Activated CD4-positive, alpha-beta T cell treated with anti-CD3 and anti-CD28 coated beads for 48 hours (primary cell): ENCODE measurements around the gene LGALS3BP.
"Not testable (repeated sequence)": the region's sequence is repeated elsewhere in the genome, so short reads cannot be mapped to it uniquely, and the experiment has no call there.

ENCODE experiments used
- DNase-seq: peaks from one replicate; pipeline ENCODE4 v3.0.0-alpha.2; 2020

The LGALS3BP gene

DNA sequence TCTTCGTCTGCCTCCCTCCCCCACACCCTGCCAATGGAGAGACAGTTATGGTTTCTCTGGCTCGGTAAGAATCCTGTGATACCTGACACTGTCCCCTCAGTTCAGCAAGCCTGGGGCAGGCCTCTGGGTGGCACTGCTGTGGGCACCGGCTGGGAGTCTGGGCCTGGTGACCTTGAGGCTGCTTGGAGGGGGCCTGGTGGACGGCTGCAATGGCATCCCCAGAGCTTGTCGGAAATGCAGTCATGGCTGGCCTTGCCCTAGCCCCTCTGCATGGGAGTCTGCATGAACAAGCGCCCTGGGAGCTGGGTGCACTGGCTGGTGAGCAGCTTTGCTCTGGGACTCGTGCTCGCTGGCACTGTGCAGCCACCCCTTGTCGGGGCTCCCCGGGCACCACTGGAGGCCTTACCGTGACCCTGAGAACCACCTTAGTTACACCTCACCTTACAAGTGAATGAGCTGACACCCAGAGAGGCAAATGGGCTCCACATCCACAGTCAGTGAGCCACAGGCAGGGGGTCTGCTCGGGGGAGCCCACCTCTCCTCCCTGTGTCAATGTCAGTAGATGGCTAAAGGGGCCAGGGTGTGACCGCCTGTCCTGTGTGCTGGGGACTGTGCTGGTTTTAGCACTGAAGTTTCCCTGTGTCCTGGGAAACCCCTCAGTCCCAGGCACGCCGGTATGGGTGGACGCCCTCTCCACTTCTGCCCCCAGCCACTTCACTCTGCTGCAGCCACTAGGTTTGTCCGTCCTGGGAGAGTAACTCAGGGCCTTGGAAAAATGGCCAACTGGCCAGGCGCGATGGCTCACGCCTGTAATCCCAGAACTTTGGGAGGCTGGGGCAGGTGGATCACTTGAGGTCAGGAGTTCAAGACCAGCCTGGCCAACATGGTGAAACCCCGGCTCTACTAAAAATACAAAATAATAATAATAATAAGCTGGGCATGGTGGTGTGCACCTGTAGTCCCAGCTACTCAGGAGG lies 1.4 kb downstream of the LGALS3BP start:
- DNase-seq, result no peak

DNA sequence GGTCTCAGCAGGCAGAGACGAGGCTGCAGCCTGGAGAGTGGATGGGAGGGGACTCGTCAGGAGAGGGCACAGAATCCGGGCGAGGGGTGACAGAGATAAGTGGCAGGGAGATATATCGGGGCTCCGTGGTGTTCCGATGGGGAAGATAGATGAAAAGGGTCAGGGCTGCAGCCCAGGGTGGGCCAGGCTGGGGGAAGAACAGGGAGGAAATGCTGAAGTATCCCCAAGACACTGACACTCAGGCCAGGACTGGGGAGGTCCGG lies 2.1 kb downstream of the LGALS3BP start:
- no peak for DNase-seq

DNA sequence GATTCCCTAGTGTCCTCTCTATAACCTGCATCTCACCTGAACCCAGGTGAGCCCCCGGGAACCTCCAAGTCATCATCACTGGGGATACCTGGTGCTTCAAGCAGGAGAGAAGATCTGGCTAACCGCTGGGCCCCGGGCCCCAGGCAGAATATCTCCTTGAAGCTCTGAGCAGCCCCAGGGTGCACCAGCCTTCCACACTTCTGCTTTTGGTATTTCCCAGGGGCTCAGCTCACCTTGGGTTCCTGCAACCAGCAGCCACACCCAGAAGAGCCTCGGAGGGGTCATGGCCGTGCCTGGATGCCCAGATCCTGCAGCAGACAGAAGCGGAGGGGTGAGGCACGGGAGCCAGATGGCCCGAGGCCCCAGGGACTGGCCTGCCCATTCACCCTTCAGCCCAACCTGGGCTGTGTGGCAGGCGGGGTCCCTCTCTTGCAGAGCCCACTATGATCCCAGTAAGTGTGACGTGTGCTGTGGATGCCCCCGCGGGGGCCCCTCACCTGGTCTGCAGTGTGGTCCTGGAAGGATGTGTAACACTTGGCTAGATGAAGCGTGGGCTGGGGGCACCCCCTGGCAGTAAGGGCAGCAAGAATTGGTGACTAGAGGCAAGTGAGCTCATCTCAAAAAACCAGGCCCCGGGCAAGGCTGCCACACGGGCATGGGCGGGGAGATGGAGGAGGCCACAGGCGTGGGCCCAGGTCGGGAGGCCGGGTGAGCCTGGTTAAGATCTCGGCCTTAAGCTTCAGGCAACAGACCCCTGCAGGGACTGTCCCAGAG lies 2.6 kb downstream of the LGALS3BP start:
- DNase-seq, result no peak

DNA sequence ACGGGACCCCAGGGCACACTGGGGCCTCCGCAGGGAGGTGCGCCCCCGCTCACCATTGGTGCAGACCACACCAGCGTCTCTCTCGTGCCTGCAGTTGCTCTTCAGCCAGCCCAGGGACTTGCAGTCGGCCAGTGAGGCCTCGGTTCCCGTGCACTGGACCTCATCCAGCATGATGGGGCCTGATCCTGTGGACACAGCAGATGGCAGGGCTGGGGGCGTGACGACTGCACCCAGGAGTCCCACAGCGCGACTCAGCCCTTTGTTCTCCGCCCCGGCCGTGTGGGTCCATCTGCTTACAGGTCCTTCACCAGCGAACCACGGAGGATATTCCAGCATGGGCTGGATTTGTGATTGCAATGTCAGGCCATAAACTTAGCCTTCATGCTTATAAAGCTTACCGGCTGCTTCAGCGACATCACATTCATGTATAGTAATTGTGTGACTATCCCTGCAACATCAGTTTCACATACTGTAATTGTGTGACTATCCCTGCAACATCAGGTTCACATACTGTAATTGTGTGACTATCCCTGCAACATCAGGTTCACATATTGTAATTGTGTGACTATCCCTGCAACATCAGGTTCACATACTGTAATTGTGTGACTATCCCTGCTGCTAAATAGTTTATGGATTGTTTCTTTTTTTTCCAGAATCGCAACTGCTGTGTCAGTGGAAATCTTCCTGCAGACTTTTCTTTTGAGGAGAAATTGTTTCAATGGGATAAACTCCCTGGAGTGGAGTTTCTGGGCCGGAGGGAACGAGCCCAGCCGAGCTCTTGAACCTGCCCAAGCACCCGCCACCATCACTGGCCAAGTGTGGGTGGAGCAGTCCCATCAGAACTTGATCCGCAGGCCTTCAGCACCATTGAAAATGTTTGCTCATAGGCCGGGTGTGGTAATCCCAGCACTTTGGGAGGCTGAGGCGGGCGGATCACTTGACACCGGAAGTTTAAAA lies 4.8 kb downstream of the LGALS3BP start:
- DNase-seq, result no peak

DNA sequence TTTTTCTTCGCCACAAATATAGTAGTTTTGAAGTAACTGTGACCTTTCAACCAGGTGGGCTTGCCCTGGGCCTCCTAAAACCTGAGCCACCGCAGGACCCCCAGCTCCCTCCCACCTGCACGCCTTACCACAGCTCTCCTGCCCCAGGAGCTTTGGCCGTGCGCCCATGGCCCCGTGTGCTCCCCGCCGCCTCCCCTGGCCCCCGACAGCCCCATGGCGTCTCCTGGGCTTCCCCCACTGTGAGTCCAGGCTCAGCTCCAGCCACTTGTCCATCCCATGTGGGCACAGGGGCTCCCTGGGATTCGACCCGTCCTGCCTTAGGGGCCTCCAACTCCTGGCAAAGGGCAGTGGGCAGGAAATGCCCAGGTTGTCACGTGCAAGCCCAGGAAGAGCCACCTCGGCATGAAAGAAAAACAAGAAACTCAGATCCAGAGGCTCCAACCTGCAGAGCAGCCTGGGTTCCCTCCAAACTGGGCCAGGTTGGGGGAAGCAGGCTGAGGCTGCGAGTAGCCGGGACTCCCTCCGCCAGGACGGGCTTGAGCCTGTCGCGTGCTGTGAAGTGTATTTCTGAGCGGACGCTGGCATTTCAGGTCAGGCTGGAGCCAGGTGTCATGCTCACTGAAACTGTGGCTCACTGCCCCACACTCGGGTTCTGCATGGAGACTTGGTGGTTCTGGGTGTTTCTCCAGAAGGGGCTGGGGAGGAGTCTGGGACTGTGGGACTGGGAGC lies 5.8 kb downstream of the LGALS3BP start:
- DNase-seq, result no peak

DNA sequence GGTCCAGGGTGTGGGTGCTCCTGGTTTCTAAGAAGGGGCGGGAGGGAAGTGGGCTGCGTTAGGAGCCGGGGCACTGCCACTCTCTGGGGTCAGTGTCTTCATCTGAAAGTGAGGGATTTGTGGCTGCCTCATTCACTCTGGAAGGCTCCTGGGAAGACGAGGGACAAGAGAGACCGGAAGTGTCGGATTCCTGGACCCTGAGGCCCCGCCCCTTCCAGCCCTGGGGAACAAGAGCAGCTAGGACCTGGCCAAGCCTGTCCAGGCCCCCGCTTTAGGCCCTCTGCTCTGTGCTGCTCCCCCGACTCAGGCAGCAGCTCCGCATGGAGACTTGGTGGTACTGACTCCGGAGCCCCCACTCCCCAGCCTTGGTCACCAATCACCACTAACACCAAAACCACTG lies 6.5 kb downstream of the LGALS3BP start:
- DNase-seq, result no peak

DNA sequence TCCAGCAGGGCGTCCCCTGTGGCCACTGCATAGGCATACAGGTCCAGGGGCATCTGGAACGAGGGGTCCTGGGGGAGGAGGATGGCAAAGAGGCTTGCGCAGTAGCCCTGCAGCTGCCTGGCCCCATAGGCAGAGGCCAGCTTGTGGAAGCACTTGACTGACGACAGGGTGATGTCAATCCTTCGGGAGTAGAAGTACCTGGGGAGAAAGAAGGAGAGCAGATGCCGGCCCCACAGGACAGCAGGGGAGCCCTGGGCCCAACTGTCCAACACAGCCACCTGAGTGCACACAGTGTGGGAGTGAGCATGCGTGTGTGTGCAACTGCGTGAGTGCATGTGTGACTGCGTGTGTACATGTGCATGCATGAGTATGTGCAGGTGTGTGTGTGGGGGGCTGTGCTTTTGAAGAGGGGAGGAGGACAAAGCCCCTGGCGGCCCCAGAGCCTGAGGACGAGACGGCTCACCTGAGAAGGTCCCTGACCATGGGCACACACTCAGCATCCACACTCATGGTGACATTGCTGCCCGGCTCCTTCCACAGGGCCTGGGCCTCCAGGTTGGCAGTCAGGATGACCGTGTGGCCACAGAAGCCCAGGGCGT lies 7.1 kb downstream of the LGALS3BP start:
- no peak for DNase-seq

DNA sequence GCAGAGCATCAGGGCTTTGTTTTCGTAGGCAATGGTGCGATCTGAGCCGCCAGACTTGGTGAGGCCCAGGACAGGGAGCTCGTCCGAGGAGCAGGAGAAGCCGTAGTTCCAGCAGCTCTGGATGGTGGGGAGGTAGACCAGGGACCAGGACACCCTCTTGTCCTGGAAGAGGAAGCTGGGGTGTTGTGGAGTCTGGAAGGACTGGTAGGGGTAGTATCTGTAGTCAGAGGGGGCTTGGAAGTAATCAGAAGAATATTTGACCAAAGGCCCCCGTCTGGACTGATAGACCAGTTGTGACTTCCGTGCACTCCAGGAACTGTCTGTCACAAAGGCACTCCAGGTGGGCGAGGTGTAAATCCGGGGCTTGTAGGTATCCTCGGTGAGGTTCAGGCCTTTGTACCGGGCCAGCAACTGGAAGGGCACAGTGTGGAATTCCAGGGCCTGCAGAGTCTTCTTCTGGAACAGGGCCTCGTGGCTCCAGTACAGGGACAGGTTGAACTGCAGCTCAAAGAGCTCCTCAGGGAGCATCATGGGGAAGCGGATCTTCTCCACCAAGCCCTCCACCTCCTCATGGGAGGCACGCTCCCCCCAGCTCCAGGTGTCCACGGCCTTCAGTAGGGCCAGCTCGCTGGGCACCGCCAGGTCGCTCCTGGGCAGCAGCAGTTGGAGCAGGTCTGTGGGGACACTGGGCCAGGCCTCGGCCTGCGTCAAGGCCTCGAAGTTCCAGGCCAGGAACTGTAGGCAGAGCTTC lies 7.8 kb downstream of the LGALS3BP start:
- DNase-seq, result no peak

DNA sequence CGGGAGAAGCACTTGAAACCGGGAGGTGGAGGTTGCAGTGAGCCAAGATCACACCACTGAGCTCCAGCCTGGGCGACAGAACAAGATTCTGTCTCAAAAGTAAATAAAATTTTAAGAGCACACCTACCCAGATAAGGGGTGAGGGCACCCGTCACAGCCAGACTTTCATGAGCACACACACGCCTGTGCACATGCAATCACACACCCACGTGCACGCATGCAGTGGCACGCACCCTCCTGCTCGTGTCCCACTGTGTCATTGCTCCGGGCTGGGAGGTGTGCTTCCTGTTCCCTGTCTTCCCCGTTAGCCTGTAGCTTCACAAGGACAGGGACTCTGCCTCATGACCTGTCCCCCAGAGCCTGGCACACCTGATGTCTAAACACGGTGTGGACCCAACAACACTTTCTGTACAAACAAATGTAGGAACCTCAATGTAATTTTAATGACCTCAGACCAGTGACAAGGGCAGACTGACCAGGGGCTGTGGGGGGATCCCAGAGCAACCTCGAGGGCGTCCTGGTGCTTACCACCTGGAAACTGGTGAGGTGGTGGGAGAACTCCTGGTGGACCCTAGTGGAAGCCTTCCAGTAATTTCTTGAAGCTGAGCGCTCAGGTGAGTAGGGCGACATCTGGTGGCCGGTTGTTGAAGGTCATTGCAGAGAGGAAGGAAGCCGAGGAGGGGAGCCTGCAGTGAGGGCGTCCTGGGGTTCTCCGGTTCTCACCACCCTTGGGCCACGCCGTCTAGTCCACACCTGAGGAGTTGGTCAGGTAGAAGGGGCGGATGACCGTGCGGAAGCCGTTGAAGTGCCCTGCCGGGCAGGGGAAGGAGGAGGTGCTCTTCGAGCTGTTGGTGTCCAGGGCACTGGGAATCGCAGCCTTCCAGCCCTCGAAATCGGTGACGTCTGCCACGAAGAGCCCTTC lies 8.6 kb downstream of the LGALS3BP start:
- DNase-seq, result peak; percentile 86

DNA sequence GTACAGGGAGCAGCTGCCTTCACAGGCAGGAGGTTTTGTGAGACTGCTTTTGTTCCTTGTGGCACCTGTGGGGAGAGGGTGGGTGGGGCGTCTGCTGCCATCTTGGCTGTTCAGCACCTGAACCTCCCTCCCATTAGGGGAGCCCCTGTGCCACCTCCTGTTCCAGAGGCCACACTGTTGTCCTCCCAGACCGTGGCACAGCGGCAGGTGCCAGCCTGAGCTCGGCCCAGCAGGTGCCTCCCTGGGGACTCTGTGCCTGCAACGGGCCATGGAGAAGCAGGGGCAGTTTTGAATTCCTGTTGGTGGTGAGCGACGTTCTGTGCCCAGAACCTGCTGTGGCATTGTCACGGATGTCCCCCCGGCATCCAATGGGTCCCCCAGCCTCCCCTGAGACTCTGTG lies 9.9 kb downstream of the LGALS3BP start:
- DNase-seq, result no peak

DNA sequence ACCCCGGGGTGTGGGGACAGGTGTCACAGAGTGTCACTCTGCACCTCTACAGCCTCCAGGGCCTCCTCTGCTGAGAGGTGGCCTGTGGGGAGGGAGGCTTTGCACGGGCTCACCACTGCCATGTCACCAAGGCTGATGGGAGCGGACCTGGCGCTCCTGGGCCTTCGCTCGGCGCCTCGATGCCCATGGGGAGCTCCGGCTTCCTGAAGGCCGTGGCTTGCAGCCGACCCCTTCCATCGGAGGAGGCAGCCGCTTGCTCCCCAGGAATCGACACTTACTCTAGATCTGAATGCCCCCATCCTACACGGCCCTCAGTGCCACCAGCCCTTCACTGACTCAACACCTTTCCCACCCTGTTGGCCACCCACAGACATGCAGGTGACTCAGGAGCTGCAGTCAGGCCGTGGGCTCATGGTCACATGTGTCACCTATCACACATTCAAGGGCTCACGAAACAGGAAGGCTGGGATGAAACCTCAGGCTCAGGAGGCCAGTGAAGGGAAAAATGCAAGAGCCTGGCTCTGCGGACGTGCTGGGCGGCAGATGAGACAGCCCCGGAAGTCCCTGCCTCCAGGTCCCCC lies 11.9 kb downstream of the LGALS3BP start:
- DNase-seq, result no peak

DNA sequence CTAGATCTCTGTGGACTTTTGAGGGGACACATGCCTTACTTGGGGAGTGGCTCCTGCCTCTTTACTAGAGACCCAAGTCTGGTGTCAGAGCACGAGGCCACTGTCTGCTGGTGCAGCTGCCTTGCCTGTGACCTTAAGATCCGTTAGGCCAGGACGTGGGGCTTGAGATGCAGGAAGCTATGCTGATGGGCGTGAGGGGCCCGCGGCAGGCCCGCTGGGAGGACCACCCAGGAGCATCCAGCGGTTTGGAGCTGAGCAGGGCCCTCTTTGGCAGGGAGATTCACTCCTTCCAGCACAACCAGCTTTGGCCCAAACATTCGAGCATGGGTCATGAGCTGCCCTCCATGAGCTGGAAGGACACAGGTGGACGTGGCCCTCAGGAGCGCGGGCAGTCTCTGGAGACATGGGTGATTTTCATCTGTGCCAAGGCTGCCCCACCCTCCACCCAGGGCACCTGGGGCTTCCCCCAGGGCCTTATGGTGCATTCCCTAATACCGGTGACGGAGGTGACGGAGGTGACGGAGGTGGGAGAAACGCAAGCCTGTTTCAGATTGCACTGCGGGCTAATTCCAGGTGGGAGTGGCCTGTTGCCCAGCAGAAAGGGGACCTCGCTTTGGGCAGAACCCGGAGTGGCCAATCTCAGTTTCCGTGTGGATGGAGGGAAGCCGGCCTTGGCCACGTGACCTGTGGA lies 12.7 kb downstream of the LGALS3BP start:
- no peak for DNase-seq

DNA sequence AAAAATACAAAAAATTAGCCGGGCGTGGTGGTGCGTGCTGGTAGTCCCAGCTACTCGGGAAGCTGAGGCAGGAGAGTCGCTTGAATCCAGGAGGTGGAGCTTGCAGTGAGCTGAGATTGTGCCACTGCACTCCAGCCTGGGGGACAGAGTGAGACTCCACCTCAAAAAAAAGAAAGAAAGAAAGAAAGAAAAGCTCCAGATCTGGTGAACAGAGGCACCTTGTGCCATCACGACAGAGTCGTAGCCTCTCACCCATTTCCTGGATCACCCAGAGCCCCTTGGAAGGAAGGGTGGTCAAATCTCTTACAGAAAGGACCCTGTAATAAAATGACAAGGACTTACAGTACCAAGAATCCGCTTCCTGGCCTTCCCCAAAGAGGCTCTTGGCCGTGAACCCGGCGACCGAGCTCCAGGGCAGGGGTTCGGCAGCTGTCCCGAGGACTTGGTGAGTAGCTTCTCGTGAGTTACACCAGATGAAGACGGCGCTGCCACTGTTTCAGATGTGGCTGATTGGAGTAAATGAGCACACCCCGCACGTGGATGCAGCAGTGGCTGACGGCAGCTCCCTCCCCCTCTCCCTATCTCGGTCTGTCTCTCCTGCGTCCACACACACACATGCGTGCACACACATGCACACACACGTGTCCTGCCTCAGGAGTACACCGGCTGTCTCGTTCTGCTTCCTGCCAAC lies 13.5 kb downstream of the LGALS3BP start:
- no peak for DNase-seq

DNA sequence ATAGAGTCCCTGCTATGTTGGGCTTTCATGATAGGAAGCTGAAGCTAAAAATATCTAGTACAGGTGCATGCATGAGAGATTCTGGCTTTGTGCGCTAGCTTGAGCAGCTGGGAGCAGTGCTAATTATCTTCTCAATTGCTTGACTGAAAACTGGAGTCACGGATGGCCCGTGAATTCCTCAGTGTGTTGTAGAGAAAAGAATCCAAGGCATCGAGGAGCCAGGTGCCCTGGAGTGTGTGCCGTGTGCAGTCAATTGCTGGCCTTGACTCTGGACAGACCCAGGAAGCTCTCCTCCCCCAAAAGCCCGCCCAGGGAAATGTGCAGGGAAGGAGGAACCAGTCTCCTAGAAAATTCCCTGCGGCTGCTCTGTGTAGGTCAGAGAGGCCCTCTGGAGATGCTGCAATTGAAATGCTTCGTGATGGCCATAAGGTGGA lies 14.2 kb downstream of the LGALS3BP start:
- no peak for DNase-seq

DNA sequence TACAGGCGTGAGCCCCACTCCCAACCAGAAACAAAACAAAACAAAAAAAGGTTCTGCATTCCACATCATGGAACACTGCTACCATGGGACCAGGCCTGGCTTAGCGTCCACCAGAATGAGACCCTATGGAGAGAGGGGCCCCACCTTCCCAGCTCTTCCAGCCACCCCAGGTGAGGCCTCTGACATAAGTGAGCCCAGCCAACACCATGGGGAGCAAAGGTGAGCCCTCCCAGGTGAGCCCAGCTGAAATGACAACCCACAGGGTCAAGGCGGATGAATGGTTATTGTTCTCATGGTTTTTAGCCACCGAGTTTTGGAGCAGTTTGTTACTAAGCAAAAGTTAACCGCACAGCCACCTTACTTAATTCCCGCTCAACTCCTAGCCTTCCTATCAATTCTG lies 16.3 kb downstream of the LGALS3BP start:
- no peak for DNase-seq

DNA sequence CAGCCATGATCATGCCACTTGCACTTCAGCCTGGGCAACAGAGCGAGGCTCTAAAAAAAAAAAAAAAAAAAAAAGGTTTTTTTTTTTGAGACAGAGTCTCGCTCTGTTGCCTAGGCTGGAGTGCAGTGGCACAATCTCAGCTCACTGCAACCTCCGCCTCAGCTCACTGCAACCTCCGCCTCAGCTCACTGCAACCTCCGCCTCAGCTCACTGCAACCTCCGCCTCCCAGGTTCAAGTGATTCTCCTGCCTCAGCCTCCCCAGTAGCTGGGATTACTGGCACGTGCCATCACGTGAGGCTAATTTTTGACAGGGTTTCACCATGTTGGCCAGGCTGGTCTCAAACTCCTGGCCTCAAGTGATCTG lies 16.8 kb downstream of the LGALS3BP start:
- DNase-seq, result not testable (repeated sequence)

DNA sequence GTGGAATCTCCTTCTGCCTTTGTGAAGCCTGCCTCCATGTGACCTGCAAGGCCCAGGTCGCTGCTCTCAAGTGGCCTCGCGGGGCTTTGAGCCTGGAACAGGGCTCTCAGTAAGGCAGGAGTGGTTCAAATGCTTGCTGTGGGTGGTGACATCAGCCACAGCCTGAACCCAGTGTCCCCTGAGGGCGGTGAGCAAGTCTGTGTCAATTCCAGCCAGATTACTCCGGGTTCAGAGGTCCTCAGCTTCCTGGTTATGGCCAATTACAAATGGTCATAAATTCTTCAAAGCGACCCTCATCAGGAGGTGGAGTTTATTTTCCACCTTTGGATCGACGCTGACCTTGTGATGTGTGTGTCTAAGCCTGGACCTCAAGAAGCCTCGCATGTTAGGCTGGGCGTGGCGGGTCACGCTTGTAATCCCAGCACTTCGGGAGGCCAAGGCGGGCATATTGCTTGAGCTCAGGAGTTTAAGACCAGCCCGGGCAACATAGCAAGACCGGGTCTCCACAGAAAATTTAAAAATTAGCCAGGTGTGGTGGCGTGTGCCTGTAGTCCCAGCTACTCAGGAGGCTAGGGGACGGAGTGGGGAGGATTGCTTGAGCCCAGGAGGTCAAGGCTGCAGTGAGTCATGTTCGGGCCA lies 17.3 kb downstream of the LGALS3BP start:
- DNase-seq, result no peak

DNA sequence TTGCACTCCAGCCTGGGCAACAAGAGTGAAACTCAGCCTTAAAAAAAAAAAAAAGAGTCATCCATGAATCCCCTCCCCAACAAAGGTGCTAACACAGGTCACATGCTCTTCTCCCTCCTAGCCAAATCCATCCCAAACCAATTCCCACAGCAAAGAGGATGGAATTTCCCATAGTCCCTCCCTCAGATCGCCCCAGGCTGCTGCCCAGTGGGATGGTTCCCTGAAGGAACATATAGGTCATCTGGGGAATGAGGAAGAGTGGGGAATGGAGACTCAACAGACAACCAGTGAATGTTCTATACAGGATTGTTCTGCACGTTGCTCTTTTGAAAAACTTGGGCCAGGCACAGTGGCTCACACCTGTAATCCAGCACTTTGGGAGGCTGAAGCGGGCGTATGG lies 18.2 kb downstream of the LGALS3BP start:
- DNase-seq, result no peak
